22Rv1 (cell line): ENCODE data around the gene PCDH17.

Source experiments
- CTCF ChIP-seq: fragments of 450-650 bp; IDR thresholded peaks from 2 replicates; pipeline ENCODE4 v1.5.1; 2017; ENCODE audit warnings: mild to moderate bottlenecking
- ZFX ChIP-seq: fragments of 450-650 bp; IDR thresholded peaks from 2 replicates; pipeline ENCODE4 v1.6.1; 2017; ENCODE audit warnings: antibody characterized with exemption, borderline replicate concordance

DNA sequence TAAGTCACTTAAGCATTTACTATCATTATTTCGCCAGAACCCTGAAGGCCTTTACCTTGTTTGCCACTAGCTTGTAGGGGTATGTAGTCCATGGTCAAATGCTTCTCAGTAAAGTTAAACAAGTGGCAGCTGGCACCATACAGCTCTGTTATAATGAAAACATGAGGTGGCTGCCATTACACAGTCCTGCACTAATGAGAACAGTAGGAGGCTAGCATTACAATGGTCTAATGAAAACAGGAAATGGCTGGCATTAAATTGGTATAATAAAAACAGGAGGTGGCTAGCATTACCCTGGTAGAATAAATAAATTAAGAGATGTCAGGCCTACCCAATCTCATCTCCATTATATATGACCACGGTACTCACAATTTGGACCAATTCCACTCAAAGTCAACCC is 107.5 kb downstream of the PCDH17 start:
- TF ChIP-seq CTCF: no peak
- no peak for TF ChIP-seq ZFX
